Upper lobe of left lung (tissue), 4 donors: ENCODE results near the gene RASSF4.

Experiments used
- CTCF ChIP-seq, 6 experiments: fragments of 450-650 bp in 4 of 6; fragments of 200-600 bp in 2 of 6; sonication (generic) in 2 of 6; IDR thresholded peaks; one replicate each; pipeline ENCODE4 v1.5.1; 2016 to 2019; ENCODE audit warnings: antibody characterized with exemption in 6 of 6
- EP300 ChIP-seq, 4 donors: sonication (generic); formaldehyde crosslinking; IDR thresholded peaks; one replicate each; pipeline ENCODE4 v1.5.1; 2017; ENCODE audit warnings: antibody characterized with exemption in 4 of 4, control low read depth in 2 of 4
- POLR2A ChIP-seq, 4 donors: fragments of 450-650 bp; IDR thresholded peaks; one replicate each; pipeline ENCODE4 v1.5.1; 2016 to 2017; ENCODE audit warnings: antibody characterized with exemption in 4 of 4, mild to moderate bottlenecking in 2 of 4
- POLR2AphosphoS5 ChIP-seq, 2 donors: sonication (generic); formaldehyde crosslinking; IDR thresholded peaks; one replicate each; pipeline ENCODE4 v1.5.1; 2017; ENCODE audit warnings: antibody characterized with exemption in 2 of 2

DNA sequence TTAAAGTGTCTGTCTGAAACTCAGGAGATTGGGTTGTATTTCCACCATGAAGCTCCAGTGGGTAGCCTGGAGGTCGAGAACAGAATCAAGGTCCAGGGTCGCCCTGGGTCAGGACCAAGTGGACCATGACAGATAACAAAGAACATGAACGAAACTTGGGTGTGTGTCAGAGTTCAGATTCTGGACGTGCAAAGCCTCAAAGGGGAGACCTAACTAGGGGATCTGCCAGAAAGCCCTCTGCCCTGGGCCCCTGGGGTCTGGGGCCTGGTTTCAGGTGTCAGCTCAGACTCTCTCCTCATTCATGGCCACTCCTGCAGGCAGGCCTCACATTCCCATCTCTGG lies 1.6 kb downstream of the RASSF4 start:
- TF ChIP-seq POLR2A (IDR thresholded peaks at IDR 0.05), result no peak
- no peak for TF ChIP-seq CTCF (IDR thresholded peaks at IDR 0.05)
- no peak for TF ChIP-seq POLR2AphosphoS5 (IDR thresholded peaks at IDR 0.05)
- TF ChIP-seq EP300 (IDR thresholded peaks at IDR 0.05), result no peak
